Calu3 (cell line): ENCODE results near the gene FADS1. TPM values are rescaled to one million over a fixed set of nuclear protein-coding genes. Genes with fewer than 3 reads are reported as not detected.

Source experiments
- BruUV-seq: library from RNA; stranded (reverse); fragments of 400-500 nt; replicated peaks from 2 replicates; lab custom pipeline; 2021; lab: Mats Ljungman, UMichigan
- CTCF ChIA-PET: fragments of 300-600 bp; sonication (Branson Sonifier 250); formaldehyde crosslinking; loops from one replicate; lab custom pipeline; 2022; ENCODE audit warnings: antibody characterized with exemption; lab: Charles Lee
- DNase-seq: peaks from one replicate; pipeline ENCODE4 v3.0.0; 2022
- H3K27ac Mint-ChIP-seq: one replicate; pipeline ENCODE4 v1.8.0; 2022; ENCODE audit warnings: mixed read lengths; ENCODE audit not compliant: unreplicated experiment
- H3K27me3 Mint-ChIP-seq: one replicate; pipeline ENCODE4 v1.8.0; 2022; ENCODE audit warnings: mixed read lengths; ENCODE audit not compliant: unreplicated experiment
- H3K36me3 Mint-ChIP-seq: one replicate; pipeline ENCODE4 v1.8.0; 2022; ENCODE audit warnings: mild to moderate bottlenecking, moderate library complexity, mixed read lengths; ENCODE audit not compliant: insufficient read depth, unreplicated experiment
- H3K4me1 Mint-ChIP-seq: one replicate; pipeline ENCODE4 v1.8.0; 2022; ENCODE audit warnings: mild to moderate bottlenecking, low read depth, mixed read lengths; ENCODE audit not compliant: unreplicated experiment
- H3K4me3 Mint-ChIP-seq: one replicate; pipeline ENCODE4 v1.8.0; 2022; ENCODE audit warnings: mild to moderate bottlenecking, low read depth, moderate library complexity, mixed read lengths; ENCODE audit not compliant: unreplicated experiment
- H3K9me3 Mint-ChIP-seq: one replicate; pipeline ENCODE4 v1.8.0; 2022; ENCODE audit warnings: low read depth, mixed read lengths; ENCODE audit not compliant: unreplicated experiment
- intact Hi-C: fragments of 100-400 bp; cut with micrococcal nuclease; formaldehyde crosslinking; loops from one replicate; pipeline ENCODE4 v1.10.0; 2022; ENCODE audit not compliant: unreplicated experiment
- total RNA-seq: library from RNA; stranded (reverse); gene quantifications from 2 replicates; pipeline ENCODE4 v1.2.3, GENCODE V29; 2022
- TF ChIP-seq, protein P1 (sequence below): fragments of 200-600 bp; IDR thresholded peaks from one replicate; pipeline ENCODE4 v1.8.0; 2022; ENCODE audit warnings: antibody characterized with exemption; ENCODE audit not compliant: unreplicated experiment

Gene FADS1
- total RNA-seq, 1 experiment from 2014 or later, result 74.1 TPM

DNA sequence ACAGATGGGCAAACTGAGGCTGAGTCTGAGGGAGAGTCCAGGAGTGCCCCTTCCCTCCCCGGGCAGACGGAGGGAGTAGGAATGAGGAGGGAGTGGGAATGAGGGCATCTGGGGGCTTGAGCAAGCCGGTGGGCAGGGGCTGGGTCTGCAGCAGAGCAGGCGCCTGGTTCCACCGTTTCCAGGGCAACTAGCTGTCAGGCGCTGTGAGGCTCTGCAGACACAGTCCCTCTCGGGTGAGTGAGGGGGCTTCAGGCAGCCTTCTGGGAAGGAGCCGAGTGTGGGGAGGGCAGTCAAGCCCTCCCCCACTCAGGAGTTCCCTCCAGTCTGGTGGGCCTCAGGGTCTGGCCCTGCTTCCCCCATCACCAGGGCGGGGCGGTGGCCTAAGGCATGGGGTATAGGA lies 43.4 kb downstream of the FADS1 start:
- Mint-ChIP-seq H3K4me1 (no peaks in the 10 kb centered on the region), H3K9me3 (no peaks in the 10 kb centered on the region), H3K27me3 (no peaks in the 10 kb centered on the region), H3K36me3 (peaks cover 34% of the 10 kb centered on the region), H3K4me3 (no peak overlapping the region), H3K27ac (no peak overlapping the region)
- no TSS peak for BruUV-seq
- TF ChIP-seq, protein P1, sequence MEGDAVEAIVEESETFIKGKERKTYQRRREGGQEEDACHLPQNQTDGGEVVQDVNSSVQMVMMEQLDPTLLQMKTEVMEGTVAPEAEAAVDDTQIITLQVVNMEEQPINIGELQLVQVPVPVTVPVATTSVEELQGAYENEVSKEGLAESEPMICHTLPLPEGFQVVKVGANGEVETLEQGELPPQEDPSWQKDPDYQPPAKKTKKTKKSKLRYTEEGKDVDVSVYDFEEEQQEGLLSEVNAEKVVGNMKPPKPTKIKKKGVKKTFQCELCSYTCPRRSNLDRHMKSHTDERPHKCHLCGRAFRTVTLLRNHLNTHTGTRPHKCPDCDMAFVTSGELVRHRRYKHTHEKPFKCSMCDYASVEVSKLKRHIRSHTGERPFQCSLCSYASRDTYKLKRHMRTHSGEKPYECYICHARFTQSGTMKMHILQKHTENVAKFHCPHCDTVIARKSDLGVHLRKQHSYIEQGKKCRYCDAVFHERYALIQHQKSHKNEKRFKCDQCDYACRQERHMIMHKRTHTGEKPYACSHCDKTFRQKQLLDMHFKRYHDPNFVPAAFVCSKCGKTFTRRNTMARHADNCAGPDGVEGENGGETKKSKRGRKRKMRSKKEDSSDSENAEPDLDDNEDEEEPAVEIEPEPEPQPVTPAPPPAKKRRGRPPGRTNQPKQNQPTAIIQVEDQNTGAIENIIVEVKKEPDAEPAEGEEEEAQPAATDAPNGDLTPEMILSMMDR, result no peak
- DNase-seq, result no peak
- CTCF ChIA-PET, result no interaction called here
- intact Hi-C loops, result no loop called here

DNA sequence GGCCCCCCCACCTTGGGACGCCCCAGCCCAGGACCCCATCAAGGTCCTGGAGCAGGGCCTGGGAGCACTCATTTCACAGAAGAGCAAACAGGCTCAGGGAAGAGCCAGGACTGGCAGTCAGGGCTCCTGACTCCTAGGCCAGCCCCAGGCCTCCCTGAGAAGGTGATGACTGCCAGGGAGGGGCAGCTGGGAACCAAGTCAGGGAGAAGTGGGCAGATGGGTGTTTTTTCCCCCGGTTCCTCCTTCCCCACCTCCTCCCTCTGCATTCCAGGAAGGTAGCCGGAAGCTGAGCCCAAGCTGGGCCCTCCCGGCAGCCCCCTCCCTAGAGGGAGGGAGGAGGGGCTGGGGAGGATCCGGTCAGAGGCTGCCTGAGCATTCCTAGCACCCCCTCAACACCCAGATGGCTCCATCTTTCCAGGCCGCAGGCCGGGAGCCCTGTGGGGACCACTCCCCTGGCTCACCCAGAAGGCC lies 44.8 kb downstream of the FADS1 start:
- H3K4me1 Mint-ChIP-seq, result no peaks in the 10 kb centered on the region
- intact Hi-C loops, result no loop called here
- no peaks in the 10 kb centered on the region for H3K27me3 Mint-ChIP-seq
- TF ChIP-seq, protein P1, result no peak
- no peak overlapping the region for H3K4me3 Mint-ChIP-seq
- no TSS peak for BruUV-seq
- CTCF ChIA-PET, result interaction anchor here (0.9 kb wide), 2 partner anchors 18 to 24 kb away, joined by 3 read pairs; no protein-coding TSS in a partner anchor
- H3K9me3 Mint-ChIP-seq, result no peaks in the 10 kb centered on the region
- no peak for DNase-seq
- no peak overlapping the region for H3K27ac Mint-ChIP-seq
- H3K36me3 Mint-ChIP-seq, result peaks cover 41% of the 10 kb centered on the region

DNA sequence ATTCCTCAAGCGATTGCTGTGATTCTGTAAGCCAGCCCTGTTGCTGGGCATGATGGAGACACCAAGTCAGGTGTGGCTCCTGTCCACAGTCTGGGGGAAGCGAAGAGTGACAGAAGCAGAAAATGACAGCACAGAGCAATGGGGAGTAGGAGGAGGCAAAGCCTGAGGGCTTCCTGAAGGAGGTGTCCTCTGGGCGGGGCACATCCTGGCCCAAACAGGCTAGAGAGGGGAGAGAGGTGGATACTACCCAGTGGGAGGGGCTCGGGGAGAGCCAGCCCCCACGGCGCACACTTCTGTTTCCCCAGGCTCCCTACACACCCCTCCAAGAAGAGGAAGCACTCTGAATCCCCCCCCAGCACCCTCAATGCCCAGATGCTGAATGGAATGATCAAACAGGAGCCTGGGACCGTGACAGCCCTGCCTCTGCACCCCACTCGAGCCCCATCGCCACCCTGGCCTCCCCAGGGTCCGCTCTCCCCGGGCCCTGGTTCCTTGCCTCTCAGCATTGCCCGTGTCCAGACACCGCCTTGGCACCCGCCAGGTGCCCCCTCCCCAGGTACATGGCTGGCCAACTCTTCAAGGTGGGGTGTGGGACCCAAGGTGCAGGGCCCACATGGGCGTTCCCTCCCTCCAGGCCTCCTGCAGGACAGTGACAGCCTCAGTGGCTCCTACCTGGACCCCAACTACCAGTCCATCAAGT lies 45.5 kb downstream of the FADS1 start:
- TF ChIP-seq, protein P1, result no peak
- intact Hi-C loops, result no loop called here
- BruUV-seq, result no TSS peak
- Mint-ChIP-seq H3K27ac (no peak overlapping the region), H3K27me3 (no peaks in the 10 kb centered on the region), H3K9me3 (no peaks in the 10 kb centered on the region), H3K4me1 (no peaks in the 10 kb centered on the region), H3K4me3 (no peak overlapping the region), H3K36me3 (peaks cover 40% of the 10 kb centered on the region)
- DNase-seq, result no peak
- CTCF ChIA-PET, result no interaction called here

DNA sequence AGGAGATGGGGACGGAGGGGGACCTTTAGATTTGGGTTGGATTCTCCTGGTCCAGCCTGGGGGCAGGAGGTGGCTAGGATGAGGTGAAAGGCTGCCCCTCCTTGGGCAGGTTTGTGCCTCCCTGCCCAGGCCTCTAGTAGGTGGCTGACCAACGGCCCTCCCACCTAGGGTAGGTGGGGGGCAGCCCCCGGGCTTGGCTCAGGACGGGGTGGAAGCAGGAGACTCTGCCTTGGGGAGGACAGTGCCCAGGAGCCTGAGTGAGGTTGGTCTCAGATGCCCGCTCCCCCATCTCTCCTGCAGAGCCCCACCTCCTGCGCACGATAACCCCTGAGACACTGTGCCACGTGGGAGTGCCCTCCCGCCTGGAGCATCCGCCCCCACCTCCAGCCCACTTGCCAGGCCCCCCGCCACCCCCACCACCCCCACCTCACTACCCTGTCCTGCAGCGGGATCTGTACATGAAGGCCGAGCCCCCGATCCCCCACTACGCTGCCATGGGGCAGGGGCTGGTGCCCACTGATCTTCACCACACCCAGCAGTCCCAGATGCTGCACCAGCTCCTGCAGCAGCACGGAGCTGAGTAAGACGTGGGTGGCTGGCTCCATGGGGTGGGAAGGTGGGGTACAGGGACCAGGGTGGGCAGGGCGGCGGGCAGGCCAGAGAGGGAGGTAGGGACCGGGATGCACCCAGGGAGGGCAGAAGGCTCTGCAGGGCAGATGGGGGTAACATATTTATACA lies 46.7 kb downstream of the FADS1 start:
- intact Hi-C loops, result no loop called here
- H3K9me3 Mint-ChIP-seq, result no peaks in the 10 kb centered on the region
- no peaks in the 10 kb centered on the region for H3K4me1 Mint-ChIP-seq
- peaks cover 31% of the 10 kb centered on the region for H3K36me3 Mint-ChIP-seq
- no peak overlapping the region for H3K27ac Mint-ChIP-seq
- no peaks in the 10 kb centered on the region for H3K27me3 Mint-ChIP-seq
- TF ChIP-seq, protein P1, result no peak
- no TSS peak for BruUV-seq
- DNase-seq, result no peak
- H3K4me3 Mint-ChIP-seq, result no peak overlapping the region
- CTCF ChIA-PET, result no interaction called here
